Measurements from ENCODE around the gene HOXD13. TPM values are rescaled to one million over a fixed set of nuclear protein-coding genes. Genes with fewer than 3 reads are reported as not detected.

The HOXD13 gene
- total RNA-seq, 1 donor from 2014 or later = not detected

DNA sequence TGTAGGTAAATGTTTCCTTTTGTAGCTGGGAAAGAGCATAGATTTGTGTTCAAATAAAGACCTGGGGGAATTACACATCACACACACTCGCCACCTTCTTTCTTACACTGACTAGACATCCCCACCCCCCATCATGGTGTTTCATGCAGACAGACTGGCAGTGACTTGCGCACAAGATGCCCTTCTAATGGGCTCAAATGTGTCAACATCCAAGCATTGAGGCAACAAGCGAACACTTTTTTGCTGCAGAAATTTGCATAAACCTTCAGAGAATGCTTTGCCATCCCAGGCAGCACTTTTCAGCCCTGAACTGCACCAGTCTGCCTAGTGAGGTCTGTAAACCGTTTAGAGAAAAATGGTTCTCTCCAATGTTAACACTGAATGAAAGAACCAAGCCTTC, 41.5 kb downstream of the HOXD13 start:
- H3K36me3 Mint-ChIP-seq (ENCODE audit: low read depth) = peaks cover 2% of the 10 kb centered on the region
- no peak overlapping the region for H3K27ac Mint-ChIP-seq
- no peak overlapping the region for H3K4me3 Mint-ChIP-seq
- intact Hi-C loops (cut with micrococcal nuclease) = loop anchor here (5.0 kb wide), 1 partner anchor 38 kb away; no protein-coding TSS in a partner anchor
- H3K4me1 Mint-ChIP-seq (ENCODE audit: low read depth) = peaks cover 18% of the 10 kb centered on the region
- DNase-seq (ENCODE audit: low spot score) = no peak
- H3K27me3 Mint-ChIP-seq (ENCODE audit: insufficient read depth) = peaks cover 80% of the 10 kb centered on the region
- H3K9me3 Mint-ChIP-seq = no peaks in the 10 kb centered on the region

DNA sequence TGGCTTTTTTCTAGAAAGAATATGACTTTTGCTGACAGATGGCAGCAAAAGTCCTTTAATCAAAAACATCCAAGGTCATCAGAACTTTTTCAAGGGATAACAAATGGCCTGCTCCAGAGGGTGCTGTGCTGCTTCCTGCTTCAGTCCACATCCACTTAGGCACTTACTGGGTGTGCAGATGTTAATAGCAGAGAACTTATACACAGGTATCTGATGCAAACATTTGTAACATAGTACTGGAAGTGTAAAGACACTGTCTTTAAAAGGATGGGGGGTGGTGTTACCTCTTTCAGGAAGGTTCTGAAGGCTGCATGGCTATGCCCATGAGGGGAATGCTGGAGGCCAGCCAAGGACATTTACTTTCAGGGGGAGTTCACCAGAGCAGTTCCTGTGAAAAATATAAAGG, 42.5 kb downstream of the HOXD13 start:
- no peak overlapping the region for H3K27ac Mint-ChIP-seq
- peaks cover 2% of the 10 kb centered on the region for H3K36me3 Mint-ChIP-seq (ENCODE audit: low read depth)
- intact Hi-C loops (cut with micrococcal nuclease) = loop anchor here (5.0 kb wide), 1 partner anchor 52 kb away; the partner anchor contains the start of gene HOXD1
- H3K27me3 Mint-ChIP-seq (ENCODE audit: insufficient read depth) = peaks cover 86% of the 10 kb centered on the region
- H3K4me1 Mint-ChIP-seq (ENCODE audit: low read depth) = peaks cover 23% of the 10 kb centered on the region
- H3K4me3 Mint-ChIP-seq = no peak overlapping the region
- H3K9me3 Mint-ChIP-seq = no peaks in the 10 kb centered on the region
- DNase-seq (ENCODE audit: low spot score) = no peak

GRCh38 chr2:176136374-176137251, 44.1 kb downstream of the HOXD13 start:
- peaks cover 18% of the 10 kb centered on the region for H3K4me1 Mint-ChIP-seq (ENCODE audit: low read depth)

GRCh38 chr2:176137252-176137580, 44.7 kb downstream of the HOXD13 start:
- intact Hi-C loops (cut with micrococcal nuclease) = loop anchor here (5.0 kb wide), 1 partner anchor 50 kb away; the partner anchor contains the start of gene HOXD1
- peaks cover 15% of the 10 kb centered on the region for H3K4me1 Mint-ChIP-seq (ENCODE audit: low read depth)
- no peak overlapping the region for H3K4me3 Mint-ChIP-seq
- H3K27ac Mint-ChIP-seq = no peak overlapping the region
- H3K9me3 Mint-ChIP-seq = no peaks in the 10 kb centered on the region
- H3K27me3 Mint-ChIP-seq (ENCODE audit: insufficient read depth) = peaks cover 80% of the 10 kb centered on the region
- DNase-seq (ENCODE audit: low spot score) = no peak
- H3K36me3 Mint-ChIP-seq (ENCODE audit: low read depth) = peaks cover 2% of the 10 kb centered on the region

More at GRCh38 chr2:176136374-176137251, 44.1 kb downstream of the HOXD13 start:
- H3K27me3 Mint-ChIP-seq (ENCODE audit: insufficient read depth) = peaks cover 83% of the 10 kb centered on the region
- H3K4me3 Mint-ChIP-seq = no peak overlapping the region
- H3K9me3 Mint-ChIP-seq = no peaks in the 10 kb centered on the region
- peaks cover 2% of the 10 kb centered on the region for H3K36me3 Mint-ChIP-seq (ENCODE audit: low read depth)
- DNase-seq (ENCODE audit: low spot score) = no peak
- intact Hi-C loops (cut with micrococcal nuclease) = loop anchor here (5.0 kb wide), 1 partner anchor 51 kb away; the partner anchor contains the start of gene HOXD1
- peak overlapping the region; percentile 12 for H3K27ac Mint-ChIP-seq

- intact Hi-C loops (cut with micrococcal nuclease) = loop anchor here (5.0 kb wide), 1 partner anchor 49 kb away; the partner anchor contains the start of gene HOXD1
- no peak for DNase-seq (ENCODE audit: low spot score)
- peaks cover 2% of the 10 kb centered on the region for H3K36me3 Mint-ChIP-seq (ENCODE audit: low read depth)
- peaks cover 11% of the 10 kb centered on the region for H3K4me1 Mint-ChIP-seq (ENCODE audit: low read depth)
- no peak overlapping the region for H3K4me3 Mint-ChIP-seq
- no peaks in the 10 kb centered on the region for H3K9me3 Mint-ChIP-seq
- H3K27ac Mint-ChIP-seq = no peak overlapping the region
- peaks cover 76% of the 10 kb centered on the region for H3K27me3 Mint-ChIP-seq (ENCODE audit: insufficient read depth)
Measured at GRCh38 chr2:176137906-176138305, 45.4 kb downstream of the HOXD13 start.

DNA sequence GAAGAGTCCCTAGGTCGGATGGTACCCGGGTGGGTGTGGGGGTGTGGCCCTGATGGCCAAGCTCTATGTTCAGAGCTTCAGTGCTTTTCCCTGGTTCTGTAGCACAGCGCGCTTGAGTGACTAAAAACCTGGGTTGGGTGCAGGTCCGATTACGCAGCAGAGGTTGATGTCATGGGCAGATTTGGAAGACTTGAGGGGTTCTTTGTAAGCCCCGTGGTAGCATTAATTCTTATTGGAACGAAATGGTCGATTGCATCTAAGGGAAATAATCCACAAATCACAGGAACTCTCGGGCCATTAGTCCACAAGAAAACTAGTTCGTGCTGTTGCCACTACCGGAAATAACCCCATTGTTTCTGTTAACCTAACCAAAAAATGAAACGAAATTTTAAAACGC, 46.0 kb downstream of the HOXD13 start:
- no peak for DNase-seq (ENCODE audit: low spot score)
- intact Hi-C loops (cut with micrococcal nuclease) = loop anchor here (5.0 kb wide), 1 partner anchor 49 kb away; the partner anchor contains the start of gene HOXD1
- Mint-ChIP-seq H3K36me3 (ENCODE audit: low read depth) (peaks cover 2% of the 10 kb centered on the region), H3K27me3 (ENCODE audit: insufficient read depth) (peaks cover 70% of the 10 kb centered on the region), H3K27ac (no peak overlapping the region), H3K4me3 (no peak overlapping the region), H3K4me1 (ENCODE audit: low read depth) (peaks cover 11% of the 10 kb centered on the region), H3K9me3 (no peaks in the 10 kb centered on the region)

GRCh38 chr2:176138923-176139660, 46.6 kb downstream of the HOXD13 start:
- Mint-ChIP-seq H3K27ac (peak overlapping the region; percentile 65), H3K4me3 (no peak overlapping the region)

DNA sequence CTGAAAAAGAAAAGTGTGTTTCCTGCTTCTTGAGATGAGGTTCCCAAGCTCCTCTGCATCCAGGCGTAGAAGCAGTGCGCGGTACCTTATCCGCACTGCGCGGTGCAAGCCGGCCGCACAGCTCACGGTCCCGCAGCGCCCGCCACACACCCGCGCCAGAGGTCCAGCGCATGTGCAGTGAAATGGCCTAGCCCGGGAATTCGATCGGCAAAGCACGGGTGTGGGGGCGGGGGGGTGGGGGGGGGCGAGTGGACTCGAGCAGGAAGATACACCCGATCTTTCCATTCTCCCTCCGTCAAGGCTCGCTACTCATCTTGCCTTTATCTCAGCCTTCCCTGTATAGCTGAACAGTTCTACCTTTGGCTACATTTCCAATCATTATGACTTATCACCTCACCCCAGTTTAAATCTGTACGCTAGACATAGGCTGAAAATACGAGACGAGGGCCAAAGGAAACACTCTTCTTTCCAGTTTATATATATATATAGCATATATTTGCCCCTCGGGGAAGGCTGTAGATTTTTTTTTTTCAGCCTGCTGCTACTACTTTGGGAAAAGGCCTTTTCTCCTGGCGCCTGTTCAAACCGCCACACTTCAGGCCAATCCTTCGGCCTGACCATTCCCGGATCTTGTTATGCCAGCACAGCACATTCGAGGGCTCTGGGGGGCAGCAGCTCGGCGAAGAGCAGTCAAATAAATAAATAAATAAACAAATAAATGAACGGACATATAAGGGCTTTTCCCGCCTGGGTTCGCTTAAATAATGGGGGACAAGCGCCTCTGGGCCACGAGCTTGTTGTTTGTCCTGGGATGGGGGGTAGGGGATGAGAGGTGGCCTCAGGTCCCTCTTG, 47.4 kb downstream of the HOXD13 start:
- H3K27me3 Mint-ChIP-seq (ENCODE audit: insufficient read depth) = peaks cover 70% of the 10 kb centered on the region
- peaks cover 11% of the 10 kb centered on the region for H3K4me1 Mint-ChIP-seq (ENCODE audit: low read depth)
- intact Hi-C loops (cut with micrococcal nuclease) = loop anchor here (1.0 to 5.0 kb wide), 7 partner anchors 8 to 1008 kb away; partner anchors contain the start of gene HOXD1
- no peak overlapping the region for H3K4me3 Mint-ChIP-seq
- peaks cover 2% of the 10 kb centered on the region for H3K36me3 Mint-ChIP-seq (ENCODE audit: low read depth)
- H3K9me3 Mint-ChIP-seq = no peaks in the 10 kb centered on the region
- DNase-seq (ENCODE audit: low spot score) = no peak
- H3K27ac Mint-ChIP-seq = no peak overlapping the region

More at GRCh38 chr2:176138923-176139660, 46.6 kb downstream of the HOXD13 start:
- peaks cover 69% of the 10 kb centered on the region for H3K27me3 Mint-ChIP-seq (ENCODE audit: insufficient read depth)
- no peaks in the 10 kb centered on the region for H3K9me3 Mint-ChIP-seq
- no peak for DNase-seq (ENCODE audit: low spot score)
- intact Hi-C loops (cut with micrococcal nuclease) = loop anchor here (5.0 kb wide), 1 partner anchor 48 kb away; the partner anchor contains the start of gene HOXD1
- H3K4me1 Mint-ChIP-seq (ENCODE audit: low read depth) = peaks cover 11% of the 10 kb centered on the region
- H3K36me3 Mint-ChIP-seq (ENCODE audit: low read depth) = peaks cover 2% of the 10 kb centered on the region

- H3K9me3 Mint-ChIP-seq = no peaks in the 10 kb centered on the region
- H3K4me1 Mint-ChIP-seq (ENCODE audit: low read depth) = peaks cover 11% of the 10 kb centered on the region
- peak overlapping the region; percentile 3 for H3K4me3 Mint-ChIP-seq
- peaks cover 68% of the 10 kb centered on the region for H3K27me3 Mint-ChIP-seq (ENCODE audit: insufficient read depth)
- intact Hi-C loops (cut with micrococcal nuclease) = loop anchor here (1.0 kb wide), 6 partner anchors 8 to 1008 kb away; no protein-coding TSS in a partner anchor
- H3K27ac Mint-ChIP-seq = no peak overlapping the region
- peak; percentile 49 for DNase-seq (ENCODE audit: low spot score)
- peaks cover 1% of the 10 kb centered on the region for H3K36me3 Mint-ChIP-seq (ENCODE audit: low read depth)
Measured at GRCh38 chr2:176140513-176141317, 48.2 kb downstream of the HOXD13 start.

DNA sequence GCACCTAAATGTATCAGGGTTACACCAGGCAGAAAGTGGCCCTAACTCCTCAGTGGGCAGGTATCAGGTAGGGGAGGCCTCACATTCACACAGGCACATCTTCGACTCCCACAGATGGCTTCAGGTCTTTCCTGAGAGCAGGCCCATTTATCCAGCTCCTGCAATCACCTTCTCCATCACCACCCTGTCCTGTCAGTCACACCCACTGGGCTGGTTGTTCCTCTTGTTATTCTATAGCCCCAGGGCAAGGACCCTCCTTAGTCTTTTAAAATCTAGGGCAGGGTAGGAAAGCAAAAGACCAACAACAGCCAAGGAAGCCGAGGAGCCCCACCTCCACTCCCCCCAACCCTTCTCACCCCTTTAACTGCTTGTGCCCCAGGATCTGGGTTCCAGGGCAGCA, 49.8 kb downstream of the HOXD13 start:
- Mint-ChIP-seq H3K27me3 (ENCODE audit: insufficient read depth) (peaks cover 70% of the 10 kb centered on the region), H3K4me3 (no peak overlapping the region), H3K9me3 (no peaks in the 10 kb centered on the region), H3K27ac (no peak overlapping the region), H3K4me1 (ENCODE audit: low read depth) (peaks cover 11% of the 10 kb centered on the region), H3K36me3 (ENCODE audit: low read depth) (no peaks in the 10 kb centered on the region)
- no peak for DNase-seq (ENCODE audit: low spot score)
- intact Hi-C loops (cut with micrococcal nuclease) = no loop called here
